Osteocyte (in vitro differentiated cells): ENCODE measurements around the gene CGB2. TPM values are rescaled to one million over a fixed set of nuclear protein-coding genes. Genes with fewer than 3 reads are reported as not detected.

Experiments used
- DNase-seq: peaks from one replicate; pipeline ENCODE4 v3.0.0; 2021; ENCODE audit warnings: mixed read lengths; ENCODE audit not compliant: unreplicated experiment; ENCODE audit errors: extremely low spot score
- H3K27ac Mint-ChIP-seq: one replicate; pipeline ENCODE4 v1.8.0; 2021; ENCODE audit warnings: mild to moderate bottlenecking, mixed read lengths; ENCODE audit not compliant: unreplicated experiment
- H3K27me3 Mint-ChIP-seq: one replicate; pipeline ENCODE4 v1.8.0; 2021; ENCODE audit warnings: mixed read lengths; ENCODE audit not compliant: unreplicated experiment
- H3K36me3 Mint-ChIP-seq: one replicate; pipeline ENCODE4 v1.8.0; 2021; ENCODE audit warnings: mixed read lengths; ENCODE audit not compliant: unreplicated experiment
- H3K4me1 Mint-ChIP-seq: one replicate; pipeline ENCODE4 v1.8.0; 2021; ENCODE audit warnings: mixed read lengths; ENCODE audit not compliant: unreplicated experiment
- H3K4me3 Mint-ChIP-seq: one replicate; pipeline ENCODE4 v1.8.0; 2021; ENCODE audit warnings: mild to moderate bottlenecking, moderate library complexity, mixed read lengths; ENCODE audit not compliant: unreplicated experiment
- H3K9me3 Mint-ChIP-seq: one replicate; pipeline ENCODE4 v1.8.0; 2021; ENCODE audit warnings: mixed read lengths; ENCODE audit not compliant: unreplicated experiment
- CTCF ChIP-seq: fragments of 200-600 bp; sonication (generic); IDR thresholded peaks from 2 replicates; pipeline ENCODE4 v1.5.0; 2021; ENCODE audit warnings: antibody characterized with exemption, mild to moderate bottlenecking, moderate library complexity
- total RNA-seq: library from RNA; stranded (reverse); gene quantifications from 2 replicates; pipeline ENCODE4 v1.2.1, GENCODE V29; 2021

Gene CGB2
- total RNA-seq, 1 donor from 2014 or later: not detected

GRCh38 chr19:48997972-48998371 is 33.7 kb upstream of the CGB2 start:
- Mint-ChIP-seq H3K27me3 (no peaks in the 10 kb centered on the region), H3K36me3 (peaks cover 4% of the 10 kb centered on the region), H3K4me1 (peaks cover 17% of the 10 kb centered on the region), H3K27ac (no peak overlapping the region), H3K9me3 (no peaks in the 10 kb centered on the region), H3K4me3 (no peak overlapping the region)
- DNase-seq: no peak
- peak; percentile 49 for TF ChIP-seq CTCF

GRCh38 chr19:48999481-49000325 is 32.0 kb upstream of the CGB2 start:
- peak; percentile 73 for TF ChIP-seq CTCF
- no peak for DNase-seq
- Mint-ChIP-seq H3K27ac (peak overlapping the region; percentile 9), H3K4me1 (peaks cover 8% of the 10 kb centered on the region), H3K27me3 (no peaks in the 10 kb centered on the region), H3K36me3 (peaks cover 5% of the 10 kb centered on the region), H3K4me3 (no peak overlapping the region), H3K9me3 (no peaks in the 10 kb centered on the region)

- H3K27ac Mint-ChIP-seq: no peak overlapping the region
- DNase-seq: no peak
- no peaks in the 10 kb centered on the region for H3K27me3 Mint-ChIP-seq
- H3K4me3 Mint-ChIP-seq: no peak overlapping the region
- no peak for TF ChIP-seq CTCF
- peaks cover 5% of the 10 kb centered on the region for H3K36me3 Mint-ChIP-seq
- peaks cover 2% of the 10 kb centered on the region for H3K4me1 Mint-ChIP-seq
- H3K9me3 Mint-ChIP-seq: no peaks in the 10 kb centered on the region
These were observed 27.6 kb upstream of the CGB2 start for GRCh38 chr19:49004133-49004532.

GRCh38 chr19:49004964-49005614 is 26.6 kb upstream of the CGB2 start:
- H3K27ac Mint-ChIP-seq: no peak overlapping the region
- no peak overlapping the region for H3K4me3 Mint-ChIP-seq
- no peak for TF ChIP-seq CTCF
- no peaks in the 10 kb centered on the region for H3K4me1 Mint-ChIP-seq
- peaks cover 5% of the 10 kb centered on the region for H3K36me3 Mint-ChIP-seq
- no peaks in the 10 kb centered on the region for H3K27me3 Mint-ChIP-seq
- DNase-seq: no peak
- H3K9me3 Mint-ChIP-seq: no peaks in the 10 kb centered on the region

- DNase-seq: no peak
- Mint-ChIP-seq H3K36me3 (peaks cover 9% of the 10 kb centered on the region), H3K9me3 (no peaks in the 10 kb centered on the region), H3K27ac (no peak overlapping the region), H3K4me3 (no peak overlapping the region), H3K27me3 (no peaks in the 10 kb centered on the region), H3K4me1 (no peaks in the 10 kb centered on the region)
- no peak for TF ChIP-seq CTCF
These were observed 24.8 kb upstream of the CGB2 start for GRCh38 chr19:49006905-49007304.
